ENCODE data around the gene DDX1.

- TF ChIP-seq CTCF (IDR thresholded peaks at IDR 0.05) (no peak), ZFX (IDR thresholded peaks at IDR 0.05; ENCODE audit: borderline replicate concordance) (no peak)
Observed at GRCh38 chr2:15625344-15626036, 33.8 kb downstream of the DDX1 start.
